CD8-positive, alpha-beta memory T cell (primary cell): ENCODE data around the gene TRMT112. TPM values are rescaled to one million over a fixed set of nuclear protein-coding genes. Genes with fewer than 3 reads are reported as not detected.

ENCODE experiments used
- CTCF ChIA-PET: fragments of 350-600 bp; sonication (Branson Sonifier 250); formaldehyde crosslinking; loops from one replicate; lab custom pipeline; 2021; ENCODE audit warnings: antibody characterized with exemption; lab: Charles Lee
- POLR2A ChIA-PET: fragments of 350-600 bp; sonication (Branson Sonifier 250); formaldehyde crosslinking; loops from one replicate; lab custom pipeline; 2021; ENCODE audit warnings: antibody characterized with exemption; lab: Charles Lee
- DNase-seq, 5 donors: peaks; one replicate each; pipeline versions ENCODE4 v3.0.0 to v3.0.0-alpha.2; 2020 to 2022; ENCODE audit warnings: mixed read lengths in 1 of 5
- H3K27ac ChIP-seq: one replicate; pipeline ENCODE4 v1.7.0; 2013; ENCODE audit warnings: low read depth, mild to moderate bottlenecking, low read length, moderate library complexity
- H3K27me3 ChIP-seq: 2 replicates; pipeline ENCODE4 v1.7.0; 2013; ENCODE audit warnings: low read length, mild to moderate bottlenecking; ENCODE audit not compliant: insufficient read depth, poor library complexity, severe bottlenecking
- H3K36me3 ChIP-seq: 2 replicates; pipeline ENCODE4 v1.7.0; 2013; ENCODE audit warnings: mild to moderate bottlenecking, low read length, moderate library complexity; ENCODE audit not compliant: insufficient read depth
- H3K4me1 ChIP-seq: 2 replicates; pipeline ENCODE4 v1.7.0; 2013; ENCODE audit warnings: mild to moderate bottlenecking, low read length, moderate library complexity; ENCODE audit not compliant: insufficient read depth
- H3K4me3 ChIP-seq: 2 replicates; pipeline ENCODE4 v1.7.0; 2013; ENCODE audit warnings: mild to moderate bottlenecking, low read length
- H3K9me3 ChIP-seq: 2 replicates; pipeline ENCODE4 v1.7.0; 2013; ENCODE audit warnings: mild to moderate bottlenecking, low read length
- H3K27ac Mint-ChIP-seq, 8 donors: one replicate each; pipeline ENCODE4 v1.8.0; 2020 to 2021; ENCODE audit warnings: mixed read lengths in 8 of 8, mild to moderate bottlenecking in 6 of 8, inconsistent platforms in 3 of 8, moderate library complexity in 3 of 8
- H3K27me3 Mint-ChIP-seq, 2 donors: one replicate each; pipeline ENCODE4 v1.8.0; 2020 to 2021; ENCODE audit warnings: mixed read lengths in 2 of 2, mild to moderate bottlenecking in 1 of 2, moderate library complexity in 1 of 2
- H3K36me3 Mint-ChIP-seq, 3 donors: one replicate each; pipeline ENCODE4 v1.8.0; 2020 to 2021; ENCODE audit warnings: mixed read lengths in 3 of 3, inconsistent platforms in 1 of 3, mild to moderate bottlenecking in 1 of 3
- H3K4me1 Mint-ChIP-seq, 3 donors: one replicate each; pipeline ENCODE4 v1.8.0; 2020 to 2021; ENCODE audit warnings: mixed read lengths in 3 of 3, inconsistent platforms in 1 of 3, mild to moderate bottlenecking in 1 of 3
- H3K4me3 Mint-ChIP-seq, 7 donors: one replicate each; pipeline ENCODE4 v1.8.0; 2020 to 2021; ENCODE audit warnings: mixed read lengths in 7 of 7, mild to moderate bottlenecking in 6 of 7, moderate library complexity in 4 of 7, inconsistent platforms in 2 of 7
- H3K9me3 Mint-ChIP-seq, 5 donors: one replicate each; pipeline ENCODE4 v1.8.0; 2020 to 2022; ENCODE audit warnings: mixed read lengths in 5 of 5, mild to moderate bottlenecking in 3 of 5, moderate library complexity in 2 of 5, inconsistent platforms in 1 of 5
- polyA plus RNA-seq: library from polyadenylated mRNA; unstranded; fragments of 300-500 nt; fragmentation: Illumina TruSeq; gene quantifications from one replicate; pipeline ENCODE4 v1.2.3, GENCODE V29; 2021
- total RNA-seq, 2 experiments: library from RNA; stranded (reverse); gene quantifications; one replicate each; pipeline ENCODE4 v1.2.3, GENCODE V29; 2021

The TRMT112 gene
- total RNA-seq (100 to 1,000 TPM; 327 to 332 TPM), polyA plus RNA-seq (467 TPM)

DNA sequence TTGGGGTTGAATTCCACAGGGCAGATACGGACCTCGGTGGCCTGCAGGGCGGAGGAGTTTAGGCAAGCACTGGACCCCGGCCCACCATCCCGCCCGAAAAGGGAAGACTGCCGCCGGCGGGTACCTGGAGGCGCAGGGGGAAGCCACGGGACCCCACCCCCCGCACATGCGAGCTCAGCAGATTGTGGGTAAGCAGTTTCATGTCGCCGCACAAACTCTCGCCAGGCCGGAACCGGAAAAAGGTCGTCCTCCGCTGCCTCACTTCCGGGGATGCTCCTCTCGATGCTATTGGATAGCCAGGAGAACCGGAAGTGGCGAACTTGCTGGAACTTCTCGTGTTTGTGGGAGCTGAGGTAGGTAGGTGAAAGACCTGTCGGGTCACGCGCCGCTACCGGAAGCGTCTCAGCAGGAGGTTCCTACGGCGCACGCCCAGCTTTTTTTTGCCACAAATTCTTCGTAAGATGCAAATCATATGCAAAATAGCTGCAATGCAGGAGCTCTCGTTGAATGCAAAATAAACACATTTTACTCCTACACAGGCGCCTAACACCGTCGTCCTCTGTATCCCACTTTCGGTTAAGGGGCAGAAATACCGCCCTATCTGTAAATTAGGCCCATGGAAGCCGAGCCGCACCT is at the start of gene TRMT112:
Gene TRMT112, minus strand, starts transcription at position 235 of the 636 bp plus-strand sequence. Its CDS starts 33 bp downstream, at position 202.
- Histone ChIP-seq H3K9me3 (no peaks in the 10 kb centered on the region), H3K36me3 (no peaks in the 10 kb centered on the region), H3K4me1 (peaks cover 14% of the 10 kb centered on the region), H3K27ac (peak within 1 kb of the TSS; percentile 97), H3K27me3 (no peaks in the 10 kb centered on the region), H3K4me3 (peak within 1 kb of the TSS; percentile 93)
- peaks cover 4 to 69% (median 10%) of the 10 kb centered on the region in 3 donors for H3K36me3 Mint-ChIP-seq
- ChIA-PET CTCF (interaction anchor here (0.7 to 3.6 kb wide), 28 partner anchors 10 to 426 kb away, joined by 3 to 61 read pairs (median 4); partner anchors contain the start of genes BAD, CCDC88B, ESRRA and FERMT3), POLR2A (interaction anchor here (0.6 to 3.4 kb wide), 27 partner anchors 10 to 1590 kb away, joined by 3 to 42 read pairs (median 4); partner anchors contain the start of genes BAD, CCDC88B, ESRRA and FERMT3)
- H3K4me1 Mint-ChIP-seq: peaks cover 35 to 50% (median 37%) of the 10 kb centered on the region in 3 donors
- H3K4me3 Mint-ChIP-seq: peak within 1 kb of the TSS; percentile 89 to 97 (median 94)
- peak within 1 kb of the TSS; percentile 98 to 100 (median 99) for H3K27ac Mint-ChIP-seq
- no peaks in the 10 kb centered on the region for H3K9me3 Mint-ChIP-seq
- peaks cover 0 to 7% of the 10 kb centered on the region in 2 donors for H3K27me3 Mint-ChIP-seq
- DNase-seq: peak; percentile 92 to 99 (median 97)

DNA sequence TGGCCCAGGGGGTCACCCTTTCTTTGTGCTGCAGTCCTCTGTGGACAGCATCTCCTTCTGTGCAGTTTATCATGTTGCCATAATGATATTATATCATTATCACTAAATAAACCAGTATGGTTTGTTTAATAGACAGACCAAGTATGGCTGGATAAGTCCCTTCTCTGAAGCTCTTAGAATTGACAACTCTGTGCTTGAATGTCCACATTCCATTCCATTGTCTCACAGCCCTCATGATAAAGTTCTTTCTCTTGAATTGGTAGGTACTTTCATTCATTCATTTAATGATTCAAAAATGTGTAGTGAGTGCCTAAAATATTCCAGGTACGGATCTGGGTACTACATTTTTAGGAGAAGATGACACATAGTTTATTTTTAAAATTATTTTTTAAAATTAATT is 49.4 kb upstream of the TRMT112 start:
- peaks cover 0 to 1% of the 10 kb centered on the region in 2 donors for H3K27me3 Mint-ChIP-seq
- peak overlapping the region in 1 of 8 donors; percentile 52 for H3K27ac Mint-ChIP-seq
- DNase-seq: no peak
- no peaks in the 10 kb centered on the region for H3K4me1 ChIP-seq
- H3K4me3 ChIP-seq: no peak overlapping the region
- ChIA-PET POLR2A (no interaction called here), CTCF (no interaction called here)
- no peaks in the 10 kb centered on the region for H3K27me3 ChIP-seq
- H3K36me3 ChIP-seq: peaks cover 7% of the 10 kb centered on the region
- peaks cover 5 to 78% (median 13%) of the 10 kb centered on the region in 3 donors for H3K36me3 Mint-ChIP-seq
- peaks cover 0 to 9% (median 2%) of the 10 kb centered on the region in 3 donors for H3K4me1 Mint-ChIP-seq
- H3K27ac ChIP-seq: no peak overlapping the region
- no peaks in the 10 kb centered on the region for H3K9me3 ChIP-seq
- no peaks in the 10 kb centered on the region for H3K9me3 Mint-ChIP-seq
- no peak overlapping the region for H3K4me3 Mint-ChIP-seq

DNA sequence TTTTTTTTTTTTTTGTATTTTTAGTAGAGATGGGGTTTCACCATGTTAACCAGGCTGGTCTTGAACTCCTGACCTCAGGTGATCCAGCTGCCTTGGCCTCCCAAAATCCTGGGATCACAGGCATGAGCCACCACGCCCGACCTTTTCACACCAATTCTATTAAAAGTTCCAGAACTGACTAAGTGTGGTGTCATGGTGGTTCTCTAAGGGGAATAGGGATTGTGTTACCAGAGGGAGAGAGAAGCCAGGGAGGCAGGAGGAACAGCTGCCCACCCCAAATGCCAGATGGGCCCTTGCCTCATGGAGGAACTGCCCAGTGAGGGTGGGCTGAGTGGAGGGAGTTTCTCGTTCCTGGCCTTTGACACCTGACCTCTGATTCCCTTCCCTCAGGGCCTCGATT is 47.6 kb upstream of the TRMT112 start:
- Histone ChIP-seq H3K27ac (no peak overlapping the region), H3K36me3 (peaks cover 7% of the 10 kb centered on the region), H3K4me3 (no peak overlapping the region), H3K9me3 (no peaks in the 10 kb centered on the region), H3K4me1 (peaks cover under 1% of the 10 kb centered on the region), H3K27me3 (no peaks in the 10 kb centered on the region)
- H3K9me3 Mint-ChIP-seq: no peaks in the 10 kb centered on the region
- peaks cover 9 to 16% (median 12%) of the 10 kb centered on the region in 3 donors for H3K4me1 Mint-ChIP-seq
- no peak overlapping the region for H3K4me3 Mint-ChIP-seq
- DNase-seq: no peak
- ChIA-PET CTCF (no interaction called here), POLR2A (interaction anchor here (0.6 kb wide), 1 partner anchor 64 kb away, joined by 3 read pairs; no protein-coding TSS in a partner anchor)
- H3K36me3 Mint-ChIP-seq: peaks cover 5 to 85% (median 15%) of the 10 kb centered on the region in 3 donors
- H3K27me3 Mint-ChIP-seq: peaks cover 0 to 1% of the 10 kb centered on the region in 2 donors
- H3K27ac Mint-ChIP-seq: no peak overlapping the region

DNA sequence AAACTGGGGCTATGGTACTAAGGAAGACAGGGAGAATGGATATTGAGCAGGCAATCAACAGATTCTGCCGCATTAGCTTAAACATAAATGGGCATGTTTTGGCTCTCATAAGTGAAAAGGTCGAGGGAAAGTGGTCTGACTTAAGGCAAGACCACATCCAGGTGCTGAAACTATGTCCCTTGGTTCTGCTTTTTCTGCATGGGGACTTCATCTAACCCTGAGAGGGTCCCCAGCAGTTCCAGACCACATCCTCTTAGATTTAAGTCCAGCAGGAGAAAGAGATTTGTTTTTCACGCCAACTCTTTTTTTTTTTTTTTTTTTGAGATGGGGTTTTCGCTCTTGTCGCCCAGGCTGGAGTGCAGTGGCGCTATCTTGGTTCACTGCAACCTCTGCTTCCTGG is 47.1 kb upstream of the TRMT112 start:
- no peak overlapping the region for H3K4me3 Mint-ChIP-seq
- no peaks in the 10 kb centered on the region for H3K27me3 ChIP-seq
- peaks cover 5% of the 10 kb centered on the region for H3K4me1 ChIP-seq
- DNase-seq: no peak
- H3K9me3 ChIP-seq: no peaks in the 10 kb centered on the region
- ChIA-PET CTCF (no interaction called here), POLR2A (no interaction called here)
- peaks cover 13 to 21% (median 17%) of the 10 kb centered on the region in 3 donors for H3K4me1 Mint-ChIP-seq
- H3K27me3 Mint-ChIP-seq: peaks cover 0 to 1% of the 10 kb centered on the region in 2 donors
- H3K27ac ChIP-seq: no peak overlapping the region
- peaks cover 7% of the 10 kb centered on the region for H3K36me3 ChIP-seq
- peak overlapping the region in 1 of 8 donors; percentile 32 for H3K27ac Mint-ChIP-seq
- no peaks in the 10 kb centered on the region for H3K9me3 Mint-ChIP-seq
- no peak overlapping the region for H3K4me3 ChIP-seq
- peaks cover 5 to 84% (median 14%) of the 10 kb centered on the region in 3 donors for H3K36me3 Mint-ChIP-seq

DNA sequence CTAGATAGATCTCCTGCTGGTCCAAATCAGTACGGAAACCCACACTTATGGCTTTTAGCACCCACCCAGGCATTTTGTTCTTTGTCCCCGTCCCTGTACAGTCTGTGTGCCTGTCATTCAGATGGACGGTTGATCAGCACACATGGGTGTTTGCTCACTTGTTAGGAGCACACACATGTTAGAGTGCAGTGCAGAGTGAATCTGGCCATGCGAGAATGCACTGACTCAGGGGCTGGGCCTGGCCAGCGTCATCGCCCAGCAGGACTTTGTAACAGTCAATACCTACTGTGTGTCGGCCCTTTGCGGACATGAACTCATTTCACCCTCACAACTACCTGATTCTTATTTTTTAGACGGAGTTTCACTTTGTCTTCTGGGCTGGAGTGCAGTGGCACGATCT is 45.0 kb upstream of the TRMT112 start:
- H3K36me3 Mint-ChIP-seq: peaks cover 5 to 67% (median 14%) of the 10 kb centered on the region in 3 donors
- peaks cover 20 to 32% (median 29%) of the 10 kb centered on the region in 3 donors for H3K4me1 Mint-ChIP-seq
- ChIA-PET POLR2A (no interaction called here), CTCF (no interaction called here)
- peaks cover 21% of the 10 kb centered on the region for H3K4me1 ChIP-seq
- H3K27ac ChIP-seq: no peak overlapping the region
- DNase-seq: no peak
- peak overlapping the region in 4 of 8 donors; percentile 7 to 36 (median 24) for H3K27ac Mint-ChIP-seq
- no peaks in the 10 kb centered on the region for H3K9me3 Mint-ChIP-seq
- no peaks in the 10 kb centered on the region for H3K27me3 ChIP-seq
- H3K27me3 Mint-ChIP-seq: no peaks in the 10 kb centered on the region
- H3K36me3 ChIP-seq: peaks cover 7% of the 10 kb centered on the region
- no peak overlapping the region for H3K4me3 ChIP-seq
- peak overlapping the region in 2 of 7 donors; percentile 27 to 77 for H3K4me3 Mint-ChIP-seq
- no peaks in the 10 kb centered on the region for H3K9me3 ChIP-seq

DNA sequence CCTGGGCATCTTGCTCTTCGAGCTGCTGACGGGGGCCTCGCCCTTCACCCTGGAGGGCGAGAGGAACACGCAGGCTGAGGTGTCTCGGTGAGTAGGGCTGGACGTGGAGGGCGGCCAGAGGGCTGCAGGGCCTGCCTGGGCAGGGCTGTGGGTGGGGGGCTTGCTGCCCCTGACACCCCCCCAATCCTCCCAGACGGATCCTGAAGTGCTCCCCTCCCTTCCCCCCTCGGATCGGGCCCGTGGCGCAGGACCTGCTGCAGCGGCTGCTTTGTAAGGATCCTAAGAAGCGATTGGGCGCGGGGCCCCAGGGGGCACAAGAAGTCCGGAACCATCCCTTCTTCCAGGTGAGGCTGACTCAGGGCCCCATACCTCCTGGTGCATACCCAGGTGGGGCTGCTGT is 44.3 kb upstream of the TRMT112 start:
- no peaks in the 10 kb centered on the region for H3K27me3 Mint-ChIP-seq
- H3K36me3 Mint-ChIP-seq: peaks cover 5 to 62% (median 11%) of the 10 kb centered on the region in 3 donors
- Histone ChIP-seq H3K9me3 (no peaks in the 10 kb centered on the region), H3K27ac (no peak overlapping the region), H3K36me3 (peaks cover 7% of the 10 kb centered on the region), H3K27me3 (no peaks in the 10 kb centered on the region), H3K4me3 (no peak overlapping the region), H3K4me1 (peaks cover 22% of the 10 kb centered on the region)
- POLR2A ChIA-PET: no interaction called here
- H3K27ac Mint-ChIP-seq: peak overlapping the region in 2 of 8 donors; percentile 13 to 36
- DNase-seq: no peak
- CTCF ChIA-PET: interaction anchor here (1.5 to 2.0 kb wide), 4 partner anchors 9 to 87 kb away, joined by 3 to 6 read pairs (median 4); partner anchors contain the start of gene ESRRA
- no peaks in the 10 kb centered on the region for H3K9me3 Mint-ChIP-seq
- peak overlapping the region in 1 of 7 donors; percentile 77 for H3K4me3 Mint-ChIP-seq
- H3K4me1 Mint-ChIP-seq: peaks cover 21 to 35% (median 29%) of the 10 kb centered on the region in 3 donors

DNA sequence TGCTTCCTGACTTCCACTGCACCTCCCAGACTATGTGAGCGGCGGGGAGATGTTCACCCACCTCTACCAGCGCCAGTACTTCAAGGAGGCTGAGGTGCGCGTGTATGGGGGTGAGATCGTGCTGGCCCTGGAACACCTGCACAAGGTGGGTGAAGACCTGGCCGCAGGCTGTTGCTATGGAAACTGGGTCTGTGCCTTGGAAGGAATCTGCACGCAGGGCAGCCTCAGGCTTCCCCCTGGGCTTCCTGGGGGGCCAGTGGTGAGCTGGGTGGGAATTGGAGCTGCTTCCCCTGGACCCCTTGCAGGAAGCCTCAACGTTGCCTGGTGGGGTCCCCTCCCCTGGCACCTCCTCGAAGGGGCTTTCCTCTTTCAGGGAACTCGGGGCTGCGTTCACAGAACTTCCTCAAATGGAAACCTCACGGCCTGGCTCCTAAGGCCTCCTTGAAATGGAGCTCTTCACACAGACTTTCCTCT is 43.1 kb upstream of the TRMT112 start:
- H3K4me3 ChIP-seq: peak overlapping the region; percentile 77
- ChIA-PET CTCF (interaction anchor here (1.0 to 2.0 kb wide), 7 partner anchors 10 to 291 kb away, joined by 3 to 8 read pairs (median 5); partner anchors contain the start of genes ESRRA, PRDX5 and TRMT112), POLR2A (interaction anchor here (0.7 to 3.4 kb wide), 2 partner anchors 43 to 178 kb away, joined by 4 to 15 read pairs; partner anchors contain the start of genes PRDX5 and TRMT112)
- Mint-ChIP-seq H3K36me3 (peaks cover 5 to 57% (median 9%) of the 10 kb centered on the region in 3 donors), H3K4me3 (peak overlapping the region; percentile 83 to 94 (median 89)), H3K27ac (peak overlapping the region in 5 of 8 donors; percentile 19 to 92 (median 66)), H3K9me3 (no peaks in the 10 kb centered on the region), H3K27me3 (no peaks in the 10 kb centered on the region), H3K4me1 (peaks cover 24 to 41% (median 30%) of the 10 kb centered on the region in 3 donors)
- H3K36me3 ChIP-seq: peaks cover 7% of the 10 kb centered on the region
- peak in 1 of 5 donors; percentile 25 for DNase-seq
- H3K27me3 ChIP-seq: no peaks in the 10 kb centered on the region
- peaks cover 22% of the 10 kb centered on the region for H3K4me1 ChIP-seq
- H3K9me3 ChIP-seq: no peaks in the 10 kb centered on the region
- no peak overlapping the region for H3K27ac ChIP-seq
